Stimulated activated CD8-positive, alpha-beta memory T cell treated with anti-CD3 and anti-CD28 coated beads, Interleukin-15, amount 100 ng/mL, for 4 hours (primary cell): ENCODE measurements around the gene TRIM40.
"Not testable (repeated sequence)": the region's sequence is repeated elsewhere in the genome, so short reads cannot be mapped to it uniquely, and the experiment has no call there.

ENCODE experiments used
- DNase-seq, 2 donors: peaks; one replicate each; pipeline ENCODE4 v3.0.0-alpha.2; 2020; ENCODE audit warnings: low read depth in 2 of 2

Gene TRIM40

GRCh38 chr6:30163918-30164654 lies 28.1 kb downstream of the TRIM40 start:
- DNase-seq, result no peak

GRCh38 chr6:30164714-30165113 lies 28.8 kb downstream of the TRIM40 start:
- no peak for DNase-seq

- DNase-seq, result not testable (repeated sequence)
Observed at GRCh38 chr6:30165238-30165637, 29.3 kb downstream of the TRIM40 start.

- DNase-seq, result no peak
Observed at GRCh38 chr6:30167101-30167500, 31.2 kb downstream of the TRIM40 start.

- no peak for DNase-seq
Observed at GRCh38 chr6:30168741-30169140, 32.8 kb downstream of the TRIM40 start.

- no peak for DNase-seq
Observed at GRCh38 chr6:30169658-30170614, 34.0 kb downstream of the TRIM40 start.

- no peak for DNase-seq
Observed at GRCh38 chr6:30171677-30172471, 35.9 kb downstream of the TRIM40 start.

GRCh38 chr6:30172681-30173080 lies 36.7 kb downstream of the TRIM40 start:
- DNase-seq, result no peak

GRCh38 chr6:30175765-30176164 lies 39.8 kb downstream of the TRIM40 start:
- no peak for DNase-seq

GRCh38 chr6:30178837-30179236 lies 42.9 kb downstream of the TRIM40 start:
- DNase-seq, result no peak

GRCh38 chr6:30180145-30180544 lies 44.2 kb downstream of the TRIM40 start:
- DNase-seq, result no peak

- no peak for DNase-seq
Observed at GRCh38 chr6:30184417-30185031, 48.6 kb downstream of the TRIM40 start.

- no peak for DNase-seq
Observed at GRCh38 chr6:30185846-30186484, 50.0 kb downstream of the TRIM40 start.

GRCh38 chr6:30188541-30188940 lies 52.6 kb downstream of the TRIM40 start:
- DNase-seq, result no peak

GRCh38 chr6:30192076-30192475 lies 56.1 kb downstream of the TRIM40 start:
- DNase-seq, result no peak

GRCh38 chr6:30194797-30195690 lies 59.1 kb downstream of the TRIM40 start:
- no peak for DNase-seq

GRCh38 chr6:30195951-30196350 lies 60.0 kb downstream of the TRIM40 start:
- DNase-seq, result no peak

- no peak for DNase-seq
Observed at GRCh38 chr6:30196376-30196775, 60.4 kb downstream of the TRIM40 start.
